ENCODE data around the gene CPA5. TPM values are rescaled to one million over a fixed set of nuclear protein-coding genes. Genes with fewer than 3 reads are reported as not detected.

Gene CPA5
- total and polyA plus RNA-seq, 2 experiments from 2014 or later: not detected

DNA sequence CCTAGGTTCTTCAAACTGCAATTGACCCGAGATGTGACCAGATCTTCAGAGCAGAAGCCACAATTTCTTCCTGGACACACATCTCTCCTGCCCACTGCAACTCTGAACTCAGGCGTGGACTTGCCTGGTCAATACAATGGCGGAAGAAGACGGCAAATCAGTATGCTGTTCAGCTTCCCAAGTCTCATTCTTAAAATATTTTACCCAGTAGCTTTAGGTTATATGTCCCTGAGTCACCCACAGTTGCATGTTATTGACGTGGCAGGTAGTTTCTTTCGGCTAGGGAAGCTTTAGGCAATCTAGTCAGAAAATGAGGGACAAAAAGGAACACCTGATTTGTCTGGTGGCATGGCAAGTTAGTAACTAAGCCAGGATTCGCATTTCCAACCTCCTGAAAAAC is 73.7 kb downstream of the CPA5 start:
- no peak for ATAC-seq

More for the DNA sequence above, 73.7 kb downstream of the CPA5 start:
- no peaks in the 10 kb centered on the region for H3K36me3 ChIP-seq (ENCODE audit: insufficient read depth)
- H3F3A ChIP-seq (replicated peaks; ENCODE audit: low read depth): no peaks in the 10 kb centered on the region
- no peak overlapping the region for H3K4me3 Mint-ChIP-seq
- H3K9me2 ChIP-seq (ENCODE audit: insufficient read depth): no peaks in the 10 kb centered on the region
- H3K36me3 Mint-ChIP-seq (ENCODE audit: low read depth): no peaks in the 10 kb centered on the region
- TF ChIP-seq EZH2 (IDR thresholded peaks at IDR 0.05; ENCODE audit: low read depth, unreplicated experiment) (no peak), POLR2AphosphoS5 (IDR thresholded peaks at IDR 0.05; ENCODE audit: low read depth) (no peak), EZH2phosphoT487 (IDR thresholded peaks at IDR 0.05; ENCODE audit: unreplicated experiment) (no peak), STAT1 (IDR thresholded peaks at IDR 0.05; ENCODE audit: unreplicated experiment) (no peak), CREB1 (CRISPR knock-in tag; IDR thresholded peaks at IDR 0.05; ENCODE audit: low read depth) (no peak), NANOG (IDR thresholded peaks at IDR 0.05; ENCODE audit: borderline replicate concordance) (no peak), JUNB (IDR thresholded peaks at IDR 0.05; ENCODE audit: unreplicated experiment) (no peak), ZNF114 (CRISPR knock-in tag; IDR thresholded peaks at IDR 0.05) (no peak), ZNF331 (CRISPR knock-in tag; IDR thresholded peaks at IDR 0.05; ENCODE audit: low read depth) (no peak)
- TF ChIP-seq, protein P1, sequence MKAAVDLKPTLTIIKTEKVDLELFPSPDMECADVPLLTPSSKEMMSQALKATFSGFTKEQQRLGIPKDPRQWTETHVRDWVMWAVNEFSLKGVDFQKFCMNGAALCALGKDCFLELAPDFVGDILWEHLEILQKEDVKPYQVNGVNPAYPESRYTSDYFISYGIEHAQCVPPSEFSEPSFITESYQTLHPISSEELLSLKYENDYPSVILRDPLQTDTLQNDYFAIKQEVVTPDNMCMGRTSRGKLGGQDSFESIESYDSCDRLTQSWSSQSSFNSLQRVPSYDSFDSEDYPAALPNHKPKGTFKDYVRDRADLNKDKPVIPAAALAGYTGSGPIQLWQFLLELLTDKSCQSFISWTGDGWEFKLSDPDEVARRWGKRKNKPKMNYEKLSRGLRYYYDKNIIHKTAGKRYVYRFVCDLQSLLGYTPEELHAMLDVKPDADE (IDR thresholded peaks at IDR 0.05): no peak
- TF ChIP-seq, protein P2, sequence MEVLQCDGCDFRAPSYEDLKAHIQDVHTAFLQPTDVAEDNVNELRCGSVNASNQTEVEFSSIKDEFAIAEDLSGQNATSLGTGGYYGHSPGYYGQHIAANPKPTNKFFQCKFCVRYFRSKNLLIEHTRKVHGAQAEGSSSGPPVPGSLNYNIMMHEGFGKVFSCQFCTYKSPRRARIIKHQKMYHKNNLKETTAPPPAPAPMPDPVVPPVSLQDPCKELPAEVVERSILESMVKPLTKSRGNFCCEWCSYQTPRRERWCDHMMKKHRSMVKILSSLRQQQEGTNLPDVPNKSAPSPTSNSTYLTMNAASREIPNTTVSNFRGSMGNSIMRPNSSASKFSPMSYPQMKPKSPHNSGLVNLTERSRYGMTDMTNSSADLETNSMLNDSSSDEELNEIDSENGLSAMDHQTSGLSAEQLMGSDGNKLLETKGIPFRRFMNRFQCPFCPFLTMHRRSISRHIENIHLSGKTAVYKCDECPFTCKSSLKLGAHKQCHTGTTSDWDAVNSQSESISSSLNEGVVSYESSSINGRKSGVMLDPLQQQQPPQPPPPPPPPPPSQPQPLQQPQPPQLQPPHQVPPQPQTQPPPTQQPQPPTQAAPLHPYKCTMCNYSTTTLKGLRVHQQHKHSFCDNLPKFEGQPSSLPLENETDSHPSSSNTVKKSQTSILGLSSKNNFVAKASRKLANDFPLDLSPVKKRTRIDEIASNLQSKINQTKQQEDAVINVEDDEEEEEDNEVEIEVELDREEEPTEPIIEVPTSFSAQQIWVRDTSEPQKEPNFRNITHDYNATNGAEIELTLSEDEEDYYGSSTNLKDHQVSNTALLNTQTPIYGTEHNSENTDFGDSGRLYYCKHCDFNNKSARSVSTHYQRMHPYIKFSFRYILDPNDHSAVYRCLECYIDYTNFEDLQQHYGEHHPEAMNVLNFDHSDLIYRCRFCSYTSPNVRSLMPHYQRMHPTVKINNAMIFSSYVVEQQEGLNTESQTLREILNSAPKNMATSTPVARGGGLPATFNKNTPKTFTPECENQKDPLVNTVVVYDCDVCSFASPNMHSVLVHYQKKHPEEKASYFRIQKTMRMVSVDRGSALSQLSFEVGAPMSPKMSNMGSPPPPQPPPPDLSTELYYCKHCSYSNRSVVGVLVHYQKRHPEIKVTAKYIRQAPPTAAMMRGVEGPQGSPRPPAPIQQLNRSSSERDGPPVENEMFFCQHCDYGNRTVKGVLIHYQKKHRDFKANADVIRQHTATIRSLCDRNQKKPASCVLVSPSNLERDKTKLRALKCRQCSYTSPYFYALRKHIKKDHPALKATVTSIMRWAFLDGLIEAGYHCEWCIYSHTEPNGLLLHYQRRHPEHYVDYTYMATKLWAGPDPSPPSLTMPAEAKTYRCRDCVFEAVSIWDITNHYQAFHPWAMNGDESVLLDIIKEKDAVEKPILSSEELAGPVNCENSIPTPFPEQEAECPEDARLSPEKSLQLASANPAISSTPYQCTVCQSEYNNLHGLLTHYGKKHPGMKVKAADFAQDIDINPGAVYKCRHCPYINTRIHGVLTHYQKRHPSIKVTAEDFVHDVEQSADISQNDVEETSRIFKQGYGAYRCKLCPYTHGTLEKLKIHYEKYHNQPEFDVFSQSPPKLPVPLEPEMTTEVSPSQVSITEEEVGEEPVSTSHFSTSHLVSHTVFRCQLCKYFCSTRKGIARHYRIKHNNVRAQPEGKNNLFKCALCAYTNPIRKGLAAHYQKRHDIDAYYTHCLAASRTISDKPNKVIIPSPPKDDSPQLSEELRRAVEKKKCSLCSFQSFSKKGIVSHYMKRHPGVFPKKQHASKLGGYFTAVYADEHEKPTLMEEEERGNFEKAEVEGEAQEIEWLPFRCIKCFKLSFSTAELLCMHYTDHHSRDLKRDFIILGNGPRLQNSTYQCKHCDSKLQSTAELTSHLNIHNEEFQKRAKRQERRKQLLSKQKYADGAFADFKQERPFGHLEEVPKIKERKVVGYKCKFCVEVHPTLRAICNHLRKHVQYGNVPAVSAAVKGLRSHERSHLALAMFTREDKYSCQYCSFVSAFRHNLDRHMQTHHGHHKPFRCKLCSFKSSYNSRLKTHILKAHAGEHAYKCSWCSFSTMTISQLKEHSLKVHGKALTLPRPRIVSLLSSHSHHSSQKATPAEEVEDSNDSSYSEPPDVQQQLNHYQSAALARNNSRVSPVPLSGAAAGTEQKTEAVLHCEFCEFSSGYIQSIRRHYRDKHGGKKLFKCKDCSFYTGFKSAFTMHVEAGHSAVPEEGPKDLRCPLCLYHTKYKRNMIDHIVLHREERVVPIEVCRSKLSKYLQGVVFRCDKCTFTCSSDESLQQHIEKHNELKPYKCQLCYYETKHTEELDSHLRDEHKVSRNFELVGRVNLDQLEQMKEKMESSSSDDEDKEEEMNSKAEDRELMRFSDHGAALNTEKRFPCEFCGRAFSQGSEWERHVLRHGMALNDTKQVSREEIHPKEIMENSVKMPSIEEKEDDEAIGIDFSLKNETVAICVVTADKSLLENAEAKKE (CRISPR knock-in tag; IDR thresholded peaks at IDR 0.05): no peak
- TF ChIP-seq, protein P3, sequence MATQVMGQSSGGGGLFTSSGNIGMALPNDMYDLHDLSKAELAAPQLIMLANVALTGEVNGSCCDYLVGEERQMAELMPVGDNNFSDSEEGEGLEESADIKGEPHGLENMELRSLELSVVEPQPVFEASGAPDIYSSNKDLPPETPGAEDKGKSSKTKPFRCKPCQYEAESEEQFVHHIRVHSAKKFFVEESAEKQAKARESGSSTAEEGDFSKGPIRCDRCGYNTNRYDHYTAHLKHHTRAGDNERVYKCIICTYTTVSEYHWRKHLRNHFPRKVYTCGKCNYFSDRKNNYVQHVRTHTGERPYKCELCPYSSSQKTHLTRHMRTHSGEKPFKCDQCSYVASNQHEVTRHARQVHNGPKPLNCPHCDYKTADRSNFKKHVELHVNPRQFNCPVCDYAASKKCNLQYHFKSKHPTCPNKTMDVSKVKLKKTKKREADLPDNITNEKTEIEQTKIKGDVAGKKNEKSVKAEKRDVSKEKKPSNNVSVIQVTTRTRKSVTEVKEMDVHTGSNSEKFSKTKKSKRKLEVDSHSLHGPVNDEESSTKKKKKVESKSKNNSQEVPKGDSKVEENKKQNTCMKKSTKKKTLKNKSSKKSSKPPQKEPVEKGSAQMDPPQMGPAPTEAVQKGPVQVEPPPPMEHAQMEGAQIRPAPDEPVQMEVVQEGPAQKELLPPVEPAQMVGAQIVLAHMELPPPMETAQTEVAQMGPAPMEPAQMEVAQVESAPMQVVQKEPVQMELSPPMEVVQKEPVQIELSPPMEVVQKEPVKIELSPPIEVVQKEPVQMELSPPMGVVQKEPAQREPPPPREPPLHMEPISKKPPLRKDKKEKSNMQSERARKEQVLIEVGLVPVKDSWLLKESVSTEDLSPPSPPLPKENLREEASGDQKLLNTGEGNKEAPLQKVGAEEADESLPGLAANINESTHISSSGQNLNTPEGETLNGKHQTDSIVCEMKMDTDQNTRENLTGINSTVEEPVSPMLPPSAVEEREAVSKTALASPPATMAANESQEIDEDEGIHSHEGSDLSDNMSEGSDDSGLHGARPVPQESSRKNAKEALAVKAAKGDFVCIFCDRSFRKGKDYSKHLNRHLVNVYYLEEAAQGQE (IDR thresholded peaks at IDR 0.05; ENCODE audit: unreplicated experiment): no peak
- TF ChIP-seq, protein P4, sequence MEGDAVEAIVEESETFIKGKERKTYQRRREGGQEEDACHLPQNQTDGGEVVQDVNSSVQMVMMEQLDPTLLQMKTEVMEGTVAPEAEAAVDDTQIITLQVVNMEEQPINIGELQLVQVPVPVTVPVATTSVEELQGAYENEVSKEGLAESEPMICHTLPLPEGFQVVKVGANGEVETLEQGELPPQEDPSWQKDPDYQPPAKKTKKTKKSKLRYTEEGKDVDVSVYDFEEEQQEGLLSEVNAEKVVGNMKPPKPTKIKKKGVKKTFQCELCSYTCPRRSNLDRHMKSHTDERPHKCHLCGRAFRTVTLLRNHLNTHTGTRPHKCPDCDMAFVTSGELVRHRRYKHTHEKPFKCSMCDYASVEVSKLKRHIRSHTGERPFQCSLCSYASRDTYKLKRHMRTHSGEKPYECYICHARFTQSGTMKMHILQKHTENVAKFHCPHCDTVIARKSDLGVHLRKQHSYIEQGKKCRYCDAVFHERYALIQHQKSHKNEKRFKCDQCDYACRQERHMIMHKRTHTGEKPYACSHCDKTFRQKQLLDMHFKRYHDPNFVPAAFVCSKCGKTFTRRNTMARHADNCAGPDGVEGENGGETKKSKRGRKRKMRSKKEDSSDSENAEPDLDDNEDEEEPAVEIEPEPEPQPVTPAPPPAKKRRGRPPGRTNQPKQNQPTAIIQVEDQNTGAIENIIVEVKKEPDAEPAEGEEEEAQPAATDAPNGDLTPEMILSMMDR (conservative IDR thresholded peaks at IDR 0.05; ENCODE audit: low read depth in 2 of 2): no peak
- no peak overlapping the region for H2AFZ ChIP-seq
- no peaks in the 10 kb centered on the region for H3K27me3 ChIP-seq (ENCODE audit: insufficient read depth)
- no peaks in the 10 kb centered on the region for H3K79me2 ChIP-seq (replicated peaks; ENCODE audit: insufficient read depth)
- no peak overlapping the region for H3K4me2 ChIP-seq
- DNase-seq (ENCODE audit: low spot score): no peak
- peaks cover 1% of the 10 kb centered on the region for H3K27me3 Mint-ChIP-seq (ENCODE audit: insufficient read depth, low read depth, poor library complexity)
- H4K20me1 ChIP-seq (replicated peaks; ENCODE audit: insufficient read depth): no peaks in the 10 kb centered on the region
- peak overlapping the region; percentile 57; the same call in 1 of the 2 replicates for H3K27ac Mint-ChIP-seq
- H3K4me1 ChIP-seq (ENCODE audit: insufficient read depth): no peaks in the 10 kb centered on the region; the same call in 1 of the 2 replicates
- H3K4me1 Mint-ChIP-seq: peaks cover 30% of the 10 kb centered on the region
- H3K9me3 Mint-ChIP-seq: no peaks in the 10 kb centered on the region
- H3K4me3 ChIP-seq: no peak overlapping the region
- H3K27ac ChIP-seq (ENCODE audit: low read depth): no peak overlapping the region

Data from GM23338 (cell line).